Mesothelial cell of epicardium (in vitro differentiated cells): ENCODE data around the gene POLR1G. TPM values are rescaled to one million over a fixed set of nuclear protein-coding genes. Genes with fewer than 3 reads are reported as not detected.

Experiments
- DNase-seq, 2 experiments: peaks; one replicate each; pipeline ENCODE4 v3.0.0; 2021; ENCODE audit warnings: low spot score in 2 of 2; ENCODE audit not compliant: unreplicated experiment in 2 of 2
- H3K27ac Mint-ChIP-seq: 2 replicates; pipeline ENCODE4 v1.8.0; 2021; ENCODE audit warnings: mixed read lengths
- H3K27me3 Mint-ChIP-seq: 2 replicates; pipeline ENCODE4 v1.8.0; 2021; ENCODE audit warnings: low read depth, mixed read lengths
- H3K36me3 Mint-ChIP-seq: 2 replicates; pipeline ENCODE4 v1.8.0; 2021; ENCODE audit warnings: mixed read lengths
- H3K4me1 Mint-ChIP-seq: 2 replicates; pipeline ENCODE4 v1.8.0; 2021; ENCODE audit warnings: mixed read lengths
- H3K4me3 Mint-ChIP-seq: 2 replicates; pipeline ENCODE4 v1.8.0; 2021; ENCODE audit warnings: mild to moderate bottlenecking, moderate library complexity, mixed read lengths
- H3K9me3 Mint-ChIP-seq: 2 replicates; pipeline ENCODE4 v1.8.0; 2021; ENCODE audit warnings: mixed read lengths
- CTCF ChIP-seq: fragments of 200-600 bp; sonication (generic); IDR thresholded peaks from one replicate; pipeline ENCODE4 v1.5.0; 2021; ENCODE audit warnings: antibody characterized with exemption; ENCODE audit not compliant: unreplicated experiment
- total RNA-seq: library from RNA; stranded (reverse); gene quantifications from 3 replicates; pipeline ENCODE4 v1.2.1, GENCODE V29; 2021

POLR1G gene
- total RNA-seq = 6.7 to 7.5 TPM (median 6.7 TPM) in 3 replicates

GRCh38 chr19:45406226-45407090 is at the start of gene POLR1G:
Gene POLR1G (plus strand): TSS chr19:45406644. CDS start chr19:45406697, 53 bp downstream.
- peak within 1 kb of the TSS; percentile 85 for H3K4me3 Mint-ChIP-seq
- peaks cover 13% of the 10 kb centered on the region for H3K36me3 Mint-ChIP-seq
- TF ChIP-seq CTCF = no peak
- no peaks in the 10 kb centered on the region for H3K9me3 Mint-ChIP-seq
- peak within 1 kb of the TSS; percentile 98 for H3K27ac Mint-ChIP-seq
- DNase-seq = peak in 1 of 2 experiments; percentile 75
- H3K27me3 Mint-ChIP-seq = peaks cover 31% of the 10 kb centered on the region
- H3K4me1 Mint-ChIP-seq = peaks cover 39% of the 10 kb centered on the region

GRCh38 chr19:45356760-45357444 is 49.5 kb upstream of the POLR1G start:
- no peak for DNase-seq
- no peaks in the 10 kb centered on the region for H3K27me3 Mint-ChIP-seq
- H3K9me3 Mint-ChIP-seq = no peaks in the 10 kb centered on the region
- no peak overlapping the region for H3K27ac Mint-ChIP-seq
- H3K4me1 Mint-ChIP-seq = no peaks in the 10 kb centered on the region
- H3K36me3 Mint-ChIP-seq = peaks cover 40% of the 10 kb centered on the region
- no peak overlapping the region for H3K4me3 Mint-ChIP-seq
- no peak for TF ChIP-seq CTCF

- H3K9me3 Mint-ChIP-seq = no peaks in the 10 kb centered on the region
- no peak for DNase-seq
- TF ChIP-seq CTCF = no peak
- no peak overlapping the region for H3K4me3 Mint-ChIP-seq
- no peak overlapping the region for H3K27ac Mint-ChIP-seq
- no peaks in the 10 kb centered on the region for H3K27me3 Mint-ChIP-seq
- H3K36me3 Mint-ChIP-seq = peaks cover 40% of the 10 kb centered on the region
- no peaks in the 10 kb centered on the region for H3K4me1 Mint-ChIP-seq
These were observed 49.0 kb upstream of the POLR1G start for GRCh38 chr19:45357445-45357783.

GRCh38 chr19:45358213-45358792 is 48.1 kb upstream of the POLR1G start:
- no peak for TF ChIP-seq CTCF
- no peaks in the 10 kb centered on the region for H3K9me3 Mint-ChIP-seq
- H3K27me3 Mint-ChIP-seq = no peaks in the 10 kb centered on the region
- H3K4me1 Mint-ChIP-seq = no peaks in the 10 kb centered on the region
- H3K4me3 Mint-ChIP-seq = no peak overlapping the region
- DNase-seq = no peak
- peaks cover 39% of the 10 kb centered on the region for H3K36me3 Mint-ChIP-seq
- peak overlapping the region; percentile 30 for H3K27ac Mint-ChIP-seq

GRCh38 chr19:45361608-45362007 is 44.8 kb upstream of the POLR1G start:
- no peaks in the 10 kb centered on the region for H3K27me3 Mint-ChIP-seq
- no peaks in the 10 kb centered on the region for H3K9me3 Mint-ChIP-seq
- no peak for DNase-seq
- no peaks in the 10 kb centered on the region for H3K4me1 Mint-ChIP-seq
- no peak overlapping the region for H3K4me3 Mint-ChIP-seq
- no peak for TF ChIP-seq CTCF
- H3K27ac Mint-ChIP-seq = no peak overlapping the region
- peaks cover 26% of the 10 kb centered on the region for H3K36me3 Mint-ChIP-seq
